ENCODE results near the gene HRG. TPM values are rescaled to one million over a fixed set of nuclear protein-coding genes. Genes with fewer than 3 reads are reported as not detected.

HRG gene
- total and polyA plus RNA-seq, 2 donors (not counting 1 experiment from before 2014, with no cell fraction given) = not detected

DNA sequence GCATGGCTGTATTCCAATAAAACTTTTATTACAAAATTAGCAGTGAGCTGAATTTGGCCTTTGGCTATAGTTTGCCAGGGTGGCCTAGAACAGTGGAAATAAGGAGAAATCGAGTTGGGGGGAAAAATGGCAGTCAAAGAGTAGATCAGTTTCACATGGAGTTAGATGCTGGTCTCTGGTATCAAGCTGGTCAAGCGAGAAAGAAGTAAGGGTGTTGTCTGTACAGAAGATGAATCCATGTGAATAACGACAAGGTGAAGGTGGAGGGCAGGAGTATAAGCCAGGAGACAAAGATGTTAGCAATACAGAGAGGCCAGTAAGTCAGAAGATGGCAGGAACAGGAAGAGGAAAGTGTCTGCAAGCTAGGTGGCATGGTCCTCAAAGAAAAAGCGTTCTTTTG lies 41.2 kb upstream of the HRG start:
- Mint-ChIP-seq H3K27ac (no peak overlapping the region), H3K4me1 (no peaks in the 10 kb centered on the region), H3K4me3 (no peak overlapping the region), H3K27me3 (peaks cover 31% of the 10 kb centered on the region), H3K9me3 (ENCODE audit: insufficient read depth) (no peaks in the 10 kb centered on the region)
- Histone ChIP-seq H3K27ac (ENCODE audit: low read length in 2 of 2) (no peak overlapping the region), H4K20me1 (ENCODE audit: control insufficient read depth, insufficient read depth, low read length, poor library complexity, severe bottlenecking) (no peaks in the 10 kb centered on the region), H3K27me3 (replicated peaks in 1 of 4; ENCODE audit: control extremely low read depth in 1 of 4, control insufficient read depth in 3 of 4, insufficient read depth in 4 of 4, low read length in 3 of 4) (peaks cover 0 to 7% (median 3%) of the 10 kb centered on the region in 4 experiments), H3K36me3 (replicated peaks in 1 of 2; ENCODE audit: control extremely low read depth in 1 of 2, control insufficient read depth in 1 of 2, extremely low read depth in 1 of 2, insufficient read depth in 2 of 2, low read length in 1 of 2) (no peaks in the 10 kb centered on the region), H3K4me1 (ENCODE audit: control insufficient read depth in 2 of 2, insufficient read depth in 2 of 2, low read length in 2 of 2) (no peaks in the 10 kb centered on the region), H3K9ac (ENCODE audit: low read length) (no peak overlapping the region), H3K9me3 (ENCODE audit: control extremely low read depth in 1 of 3, control insufficient read depth in 2 of 3, insufficient read depth in 1 of 3, low read length in 2 of 3) (no peaks in the 10 kb centered on the region), H3K79me2 (ENCODE audit: control insufficient read depth, insufficient read depth, low read length) (no peaks in the 10 kb centered on the region), H3K4me3 (ENCODE audit: control extremely low read depth in 1 of 5, extremely low read depth in 1 of 5, insufficient read depth in 1 of 5, low read depth in 2 of 5, low read length in 4 of 5) (no peak overlapping the region), H3K4me2 (replicated peaks; ENCODE audit: low read depth, low read length, poor library complexity, severe bottlenecking) (no peak overlapping the region), H2AFZ (ENCODE audit: insufficient read depth, low read depth, low read length, poor library complexity, severe bottlenecking) (no peak overlapping the region)
- 74% methylated on average over 3 of the region's 4 CpGs for WGBS (ENCODE audit: insufficient coverage)
- no peak for ATAC-seq (ENCODE audit: low read depth)
- intact Hi-C loops (cut with micrococcal nuclease) = no loop called here
- TF ChIP-seq CTCF (IDR thresholded peaks at IDR 0.05) (no peak), EZH2 (IDR thresholded peaks at IDR 0.05; ENCODE audit: borderline replicate concordance, insufficient read depth, low read depth, low read length, poor library complexity, severe bottlenecking) (no peak)
- POLR2A ChIA-PET = no interaction called here
- CTCF ChIA-PET = interaction anchor here (1.6 to 5.1 kb wide), 2 partner anchors 9 to 11 kb away, joined by 3 to 43 read pairs; no protein-coding TSS in a partner anchor
- DNase-seq = no peak

- Histone ChIP-seq H3K27me3 (replicated peaks in 1 of 4; ENCODE audit: control extremely low read depth in 1 of 4, control insufficient read depth in 3 of 4, insufficient read depth in 4 of 4, low read length in 3 of 4) (peaks cover 0 to 6% (median 3%) of the 10 kb centered on the region in 4 experiments), H4K20me1 (ENCODE audit: control insufficient read depth, insufficient read depth, low read length, poor library complexity, severe bottlenecking) (no peaks in the 10 kb centered on the region), H2AFZ (ENCODE audit: insufficient read depth, low read depth, low read length, poor library complexity, severe bottlenecking) (no peak overlapping the region), H3K4me1 (ENCODE audit: control insufficient read depth in 2 of 2, insufficient read depth in 2 of 2, low read length in 2 of 2) (no peaks in the 10 kb centered on the region), H3K4me2 (replicated peaks; ENCODE audit: low read depth, low read length, poor library complexity, severe bottlenecking) (no peak overlapping the region), H3K9ac (ENCODE audit: low read length) (no peak overlapping the region), H3K27ac (ENCODE audit: low read length in 2 of 2) (no peak overlapping the region), H3K4me3 (ENCODE audit: control extremely low read depth in 1 of 5, extremely low read depth in 1 of 5, insufficient read depth in 1 of 5, low read depth in 2 of 5, low read length in 4 of 5) (no peak overlapping the region), H3K79me2 (ENCODE audit: control insufficient read depth, insufficient read depth, low read length) (no peaks in the 10 kb centered on the region), H3K9me3 (ENCODE audit: control extremely low read depth in 1 of 3, control insufficient read depth in 2 of 3, insufficient read depth in 1 of 3, low read length in 2 of 3) (no peaks in the 10 kb centered on the region), H3K36me3 (replicated peaks in 1 of 2; ENCODE audit: control extremely low read depth in 1 of 2, control insufficient read depth in 1 of 2, extremely low read depth in 1 of 2, insufficient read depth in 2 of 2, low read length in 1 of 2) (no peaks in the 10 kb centered on the region)
- 75% methylated on average over 2 of the region's 4 CpGs for WGBS (ENCODE audit: insufficient coverage)
- Mint-ChIP-seq H3K9me3 (ENCODE audit: insufficient read depth) (no peaks in the 10 kb centered on the region), H3K4me1 (no peaks in the 10 kb centered on the region), H3K27me3 (peaks cover 32% of the 10 kb centered on the region), H3K27ac (no peak overlapping the region), H3K4me3 (no peak overlapping the region)
- no peak for DNase-seq
- no peak for ATAC-seq (ENCODE audit: low read depth)
- TF ChIP-seq CTCF (IDR thresholded peaks at IDR 0.05) (no peak), EZH2 (IDR thresholded peaks at IDR 0.05; ENCODE audit: borderline replicate concordance, insufficient read depth, low read depth, low read length, poor library complexity, severe bottlenecking) (no peak)
- POLR2A ChIA-PET = no interaction called here
- CTCF ChIA-PET = interaction anchor here (0.6 to 5.1 kb wide), 2 partner anchors 10 to 14 kb away, joined by 3 to 43 read pairs; no protein-coding TSS in a partner anchor
- intact Hi-C loops (cut with micrococcal nuclease) = no loop called here
Observed at GRCh38 chr3:186625600-186626042, 40.2 kb upstream of the HRG start.
